ENCODE data around the gene ANXA2. TPM values are rescaled to one million over a fixed set of nuclear protein-coding genes. Genes with fewer than 3 reads are reported as not detected.

The ANXA2 gene
- total and polyA plus RNA-seq, 4 donors = 62.7 to 138 (median 107) TPM

- H3K9me3 ChIP-seq (ENCODE audit: control insufficient read depth in 4 of 4, low read length in 3 of 4) = no peaks in the 10 kb centered on the region
- H3K9ac ChIP-seq (ENCODE audit: low read depth in 1 of 2, low read length in 2 of 2) = peak overlapping the region; percentile 31 to 80
- WGBS = 23% methylated on average over 4 of the region's 4 CpGs
- TF ChIP-seq TAF1 (conservative IDR thresholded peaks at IDR 0.05) = no peak
- TF ChIP-seq, protein P1, sequence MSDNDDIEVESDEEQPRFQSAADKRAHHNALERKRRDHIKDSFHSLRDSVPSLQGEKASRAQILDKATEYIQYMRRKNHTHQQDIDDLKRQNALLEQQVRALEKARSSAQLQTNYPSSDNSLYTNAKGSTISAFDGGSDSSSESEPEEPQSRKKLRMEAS (IDR thresholded peaks at IDR 0.05) = no peak
- H3K27ac ChIP-seq (ENCODE audit: low read depth in 1 of 2, low read length in 2 of 2) = peak overlapping the region; percentile 89 to 92
- no peak for DNase-seq (ENCODE audit: low spot score)
- no peaks in the 10 kb centered on the region for H3K27me3 ChIP-seq (ENCODE audit: control insufficient read depth in 4 of 4, insufficient read depth in 4 of 4, low read length in 3 of 4)
- no peak overlapping the region for H3K4me3 ChIP-seq (ENCODE audit: low read depth in 1 of 3, low read length in 3 of 3)
- H3K36me3 ChIP-seq (ENCODE audit: control insufficient read depth in 4 of 4, insufficient read depth in 3 of 4, low read depth in 1 of 4, low read length in 3 of 4) = no peaks in the 10 kb centered on the region
- H3K4me1 ChIP-seq (ENCODE audit: control insufficient read depth in 4 of 4, insufficient read depth in 4 of 4, low read length in 3 of 4) = peaks cover 27 to 62% (median 45%) of the 10 kb centered on the region in 4 donors
Measured at GRCh38 chr15:60391722-60392315, 6.0 kb downstream of the ANXA2 start.

- H3K4me3 ChIP-seq (ENCODE audit: low read depth in 1 of 3, low read length in 3 of 3) = no peak overlapping the region
- peaks cover 25 to 58% (median 39%) of the 10 kb centered on the region in 4 donors for H3K4me1 ChIP-seq (ENCODE audit: control insufficient read depth in 4 of 4, insufficient read depth in 4 of 4, low read length in 3 of 4)
- TF ChIP-seq TAF1 (conservative IDR thresholded peaks at IDR 0.05) = no peak
- TF ChIP-seq, protein P1 (IDR thresholded peaks at IDR 0.05) = no peak
- no peak for TF ChIP-seq GABPA (IDR thresholded peaks at IDR 0.05 in 1 of 2, conservative IDR thresholded peaks at IDR 0.05 in 1 of 2)
- no peak for TF ChIP-seq REST (IDR thresholded peaks at IDR 0.05)
- peak; percentile 61 to 62 for TF ChIP-seq HNF4A (conservative IDR thresholded peaks at IDR 0.05)
- peak; percentile 31 to 33 for TF ChIP-seq RXRA (IDR thresholded peaks at IDR 0.05)
- TF ChIP-seq CTCF (IDR thresholded peaks at IDR 0.05; ENCODE audit: low read depth, low read length, missing input control) = no peak
- no peak for TF ChIP-seq YY1 (IDR thresholded peaks at IDR 0.05)
- TF ChIP-seq NR2F2 (IDR thresholded peaks at IDR 0.05) = peak; percentile 82
- no peak for TF ChIP-seq SP1 (IDR thresholded peaks at IDR 0.05)
- no peak for TF ChIP-seq HNF4G (IDR thresholded peaks at IDR 0.05)
- no peak for TF ChIP-seq RAD21 (IDR thresholded peaks at IDR 0.05)
- peak in 1 of 2 donors; percentile 41 for TF ChIP-seq JUND (IDR thresholded peaks at IDR 0.05)
- no peaks in the 10 kb centered on the region for H3K9me3 ChIP-seq (ENCODE audit: control insufficient read depth in 4 of 4, low read length in 3 of 4)
- peak overlapping the region; percentile 89 to 92 for H3K27ac ChIP-seq (ENCODE audit: low read depth in 1 of 2, low read length in 2 of 2)
- no peak for DNase-seq (ENCODE audit: low spot score)
- peak overlapping the region in 1 of 2 donors; percentile 80 for H3K9ac ChIP-seq (ENCODE audit: low read depth in 1 of 2, low read length in 2 of 2)
- no peaks in the 10 kb centered on the region for H3K36me3 ChIP-seq (ENCODE audit: control insufficient read depth in 4 of 4, insufficient read depth in 3 of 4, low read depth in 1 of 4, low read length in 3 of 4)
- no peaks in the 10 kb centered on the region for H3K27me3 ChIP-seq (ENCODE audit: control insufficient read depth in 4 of 4, insufficient read depth in 4 of 4, low read length in 3 of 4)
- 53% methylated on average over 6 of the region's 6 CpGs for WGBS
Measured at GRCh38 chr15:60390871-60391501, 6.8 kb downstream of the ANXA2 start.

All from liver (tissue), 9 donors.